GM12878 (cell line): ENCODE results near the gene GTPBP6. TPM values are rescaled to one million over a fixed set of nuclear protein-coding genes. Genes with fewer than 3 reads are reported as not detected.

Experiments
- ATAC-seq: fragments of 200-7000 bp; cut with Tn5 transposase; 3 replicates; pipeline ENCODE4 v1.9.1; 2020; ENCODE audit warnings: mild to moderate bottlenecking, moderate library complexity
- BruUV-seq: library from RNA; stranded (reverse); fragments of 400-500 nt; replicated peaks from 2 replicates; lab custom pipeline; 2021; lab: Mats Ljungman, UMichigan
- CTCF ChIA-PET: fragments of 300-600 bp; sonication (Branson Sonifier 250); formaldehyde crosslinking; extraction: SDS; loops from one replicate; lab custom pipeline; 2021; ENCODE audit warnings: inconsistent platforms; lab: Yijun Ruan, JAX
- POLR2A ChIA-PET: fragments of 350-600 bp; formaldehyde crosslinking; extraction: SDS; loops from one replicate; lab custom pipeline; 2021; ENCODE audit warnings: inconsistent platforms; lab: Charles Lee
- RAD21 ChIA-PET: fragments of 300-600 bp; sonication (Branson Sonifier 250); formaldehyde crosslinking; loops from one replicate; lab custom pipeline; 2023; ENCODE audit warnings: antibody characterized with exemption; ENCODE audit not compliant: unreplicated experiment; lab: Charles Lee
- SMC1A ChIA-PET: fragments of 300-600 bp; sonication (Branson Sonifier 250); formaldehyde crosslinking; loops from one replicate; lab custom pipeline; 2023; ENCODE audit not compliant: unreplicated experiment, uncharacterized antibody; lab: Charles Lee
- DNase-seq: peaks from one replicate; pipeline ENCODE4 v3.0.0-alpha.2; 2011; ENCODE audit warnings: low read depth, low spot score
- FAIRE-seq: peaks from 3 replicates; lab custom pipeline; 2011; peaks lifted over from hg19 to GRCh38; lab: Jason Lieb, UNC
- H2AFZ ChIP-seq: 2 replicates; pipeline ENCODE4 v1.6.0; 2011; ENCODE audit warnings: low read depth, low read length, control low read depth; ENCODE audit not compliant: control insufficient read depth
- H3K27ac ChIP-seq: 2 replicates; pipeline ENCODE4 v1.5.1; 2011; ENCODE audit warnings: control low read depth; ENCODE audit not compliant: control insufficient read depth, insufficient read depth
- H3K27me3 ChIP-seq, 2 experiments: replicated peaks in 1 of 2; 2 replicates each; pipeline versions ENCODE4 v1.6.0 to v1.6.1; 2011; ENCODE audit warnings: low read length in 1 of 2; ENCODE audit not compliant: control insufficient read depth in 2 of 2, insufficient read depth in 2 of 2
- H3K36me3 ChIP-seq, 2 experiments: 2 replicates each; pipeline ENCODE4 v1.5.1; 2011; ENCODE audit warnings: low read length in 1 of 2; ENCODE audit not compliant: control insufficient read depth in 2 of 2, insufficient read depth in 2 of 2
- H3K4me1 ChIP-seq: 2 replicates; pipeline ENCODE4 v1.6.1; 2011; ENCODE audit warnings: mild to moderate bottlenecking, low read length, moderate library complexity, mixed read lengths; ENCODE audit not compliant: control insufficient read depth, insufficient read depth
- H3K4me2 ChIP-seq: 2 replicates; pipeline ENCODE4 v1.6.0; 2011; ENCODE audit warnings: control low read depth; ENCODE audit not compliant: control insufficient read depth, insufficient read depth
- H3K4me3 ChIP-seq: fragments of 200-600 bp; sonication (generic); 2 replicates; pipeline ENCODE4 v1.5.1; 2016
- H3K79me2 ChIP-seq: 2 replicates; pipeline ENCODE4 v1.6.0; 2011; ENCODE audit warnings: low read length; ENCODE audit not compliant: control insufficient read depth, insufficient read depth
- H3K9ac ChIP-seq: 2 replicates; pipeline ENCODE4 v1.8.0; 2011; ENCODE audit warnings: low read length, control low read depth, mixed read lengths; ENCODE audit not compliant: control insufficient read depth, insufficient read depth
- H3K9me3 ChIP-seq: replicated peaks from 3 replicates; pipeline ENCODE4 v1.5.1; 2011; ENCODE audit warnings: mild to moderate bottlenecking, low read length; ENCODE audit not compliant: control insufficient read depth, insufficient read depth
- H4K20me1 ChIP-seq: 2 replicates; pipeline ENCODE4 v1.6.0; 2011; ENCODE audit not compliant: control insufficient read depth, insufficient read depth
- ASH2L ChIP-seq: fragments of 300-600, 200-600 bp; sonication (generic); IDR thresholded peaks from 2 replicates; pipeline ENCODE4 v1.6.1; 2017; ENCODE audit warnings: low read depth, mild to moderate bottlenecking, borderline replicate concordance
- ESRRA ChIP-seq: IDR thresholded peaks from 2 replicates; pipeline ENCODE4 v1.6.1; 2012; ENCODE audit warnings: mild to moderate bottlenecking, low read length, improper control_type of control experiment
- HCFC1 ChIP-seq: fragments of 150-350 bp; IDR thresholded peaks from 2 replicates; pipeline ENCODE4 v1.6.1; 2014; ENCODE audit warnings: low read length
- IKZF1 ChIP-seq: fragments of 450-650 bp; conservative IDR thresholded peaks from 2 replicates; pipeline ENCODE4 v1.6.1; 2017; ENCODE audit warnings: antibody characterized with exemption, mild to moderate bottlenecking
- IKZF2 ChIP-seq, 2 experiments: fragments of 450-650 bp; IDR thresholded peaks; 2 replicates each; pipeline ENCODE4 v1.6.1; 2017; ENCODE audit warnings: mild to moderate bottlenecking in 2 of 2, moderate library complexity in 2 of 2
- KLF5 ChIP-seq: fragments of 450-650 bp; IDR thresholded peaks from 2 replicates; pipeline ENCODE4 v1.6.1; 2014; ENCODE audit warnings: mild to moderate bottlenecking; ENCODE audit not compliant: partially characterized antibody
- MXI1 ChIP-seq: fragments of 150-350 bp; IDR thresholded peaks from 2 replicates; pipeline ENCODE4 v1.6.1; 2011; ENCODE audit warnings: low read depth, mild to moderate bottlenecking, inconsistent platforms, low read length, improper control_type of control experiment
- NFYA ChIP-seq: IDR thresholded peaks from 2 replicates; pipeline ENCODE4 v1.6.1; 2011; ENCODE audit warnings: low read depth, mild to moderate bottlenecking, low read length, improper control_type of control experiment, borderline replicate concordance
- POLR2AphosphoS5 ChIP-seq: IDR thresholded peaks from 2 replicates; pipeline ENCODE4 v1.6.1; 2011; ENCODE audit warnings: mild to moderate bottlenecking, low read length, inconsistent platforms
- RAD51 ChIP-seq: fragments of 450-650 bp; IDR thresholded peaks from 2 replicates; pipeline ENCODE4 v1.6.1; 2016; ENCODE audit warnings: moderate library complexity, mild to moderate bottlenecking, inconsistent platforms
- SMARCA5 ChIP-seq: fragments of 450-650 bp; IDR thresholded peaks from 2 replicates; pipeline ENCODE4 v1.6.1; 2017; ENCODE audit warnings: mild to moderate bottlenecking
- STAT1 ChIP-seq: fragments of 450-650 bp; conservative IDR thresholded peaks from 2 replicates; pipeline ENCODE4 v1.6.1; 2014; ENCODE audit warnings: antibody characterized with exemption, mild to moderate bottlenecking
- ZNF207 ChIP-seq: fragments of 450-650 bp; IDR thresholded peaks from 2 replicates; pipeline ENCODE4 v1.6.1; 2014; ENCODE audit warnings: antibody characterized with exemption, mild to moderate bottlenecking, borderline replicate concordance
- ZZZ3 ChIP-seq: IDR thresholded peaks from 2 replicates; pipeline ENCODE4 v1.6.1; 2011; ENCODE audit warnings: low read depth; ENCODE audit not compliant: control insufficient read depth, insufficient read length
- WGBS: methylation state at CpG from one replicate; pipeline ENCODE4 v1.1.6; 2016; ENCODE audit warnings: low lambda C conversion rate; ENCODE audit not compliant: insufficient replicate concordance, insufficient coverage; ENCODE audit errors: missing lambda C conversion rate; 5-methylcytosine and 5-hydroxymethylcytosine counted together
- in situ Hi-C: fragments of 300-500 bp; cut with MboI; formaldehyde crosslinking; loops from 9 replicates; pipeline ENCODE4 v1.14.3; 2018; ENCODE audit warnings: mixed read lengths
- intact Hi-C: fragments of 100-400 bp; cut with micrococcal nuclease; formaldehyde crosslinking; loops from one replicate; pipeline ENCODE4 v1.14.2; 2022; ENCODE audit not compliant: unreplicated experiment
- polyA plus RNA-seq, 11 experiments: library from polyadenylated mRNA; depleted of rRNA in 4 of 11; unstranded in 6 of 11; stranded (reverse) in 5 of 11; fragments of >200 nt; fragmentation: Nextera tagmentation in 4 of 11; fragmentation: Illumina TruSeq in 1 of 11; extraction: Ambion mirVana in 4 of 11; extraction: Trizol in 1 of 11; gene quantifications; 1 replicate in 1 of 11; 2 replicates in 10 of 11; pipeline versions ENCODE4 v1.2.1 to v1.2.3, GENCODE V29; 2011 to 2016; ENCODE audit warnings: inconsistent platforms in 2 of 11, missing spikeins in 2 of 11, low read depth in 1 of 11
- total RNA-seq, 4 experiments: library from RNA; depleted of rRNA in 3 of 4; stranded (reverse); fragments of >200 nt in 3 of 4; fragmentation: Illumina TruSeq in 1 of 4; extraction: Trizol in 1 of 4; gene quantifications; 2 replicates each; pipeline versions ENCODE4 v1.2.1 to v1.2.3, GENCODE V29; 2013 to 2021
- TF ChIP-seq, protein P1 (sequence below): fragments of 450-650 bp; formaldehyde crosslinking; IDR thresholded peaks from 2 replicates; pipeline ENCODE4 v1.5.0; 2022; ENCODE audit warnings: mild to moderate bottlenecking, missing genetic modification characterization
- TF ChIP-seq, protein P2 (sequence below): fragments of 450-650 bp; IDR thresholded peaks from 2 replicates; pipeline ENCODE4 v1.6.1; 2018; ENCODE audit warnings: mild to moderate bottlenecking, low read depth, moderate library complexity; ENCODE audit not compliant: partially characterized antibody
- TF ChIP-seq, protein P3 (sequence below): IDR thresholded peaks from 2 replicates; pipeline ENCODE4 v1.6.1; 2012; ENCODE audit warnings: low read depth, low read length, improper control_type of control experiment

GTPBP6 gene
- total and polyA plus RNA-seq, 10 of the 15 experiments (the other 5 are each of a cell fraction or from before 2014, with no cell fraction given), result 0.31 to 71.0 (median 21.1) TPM

DNA sequence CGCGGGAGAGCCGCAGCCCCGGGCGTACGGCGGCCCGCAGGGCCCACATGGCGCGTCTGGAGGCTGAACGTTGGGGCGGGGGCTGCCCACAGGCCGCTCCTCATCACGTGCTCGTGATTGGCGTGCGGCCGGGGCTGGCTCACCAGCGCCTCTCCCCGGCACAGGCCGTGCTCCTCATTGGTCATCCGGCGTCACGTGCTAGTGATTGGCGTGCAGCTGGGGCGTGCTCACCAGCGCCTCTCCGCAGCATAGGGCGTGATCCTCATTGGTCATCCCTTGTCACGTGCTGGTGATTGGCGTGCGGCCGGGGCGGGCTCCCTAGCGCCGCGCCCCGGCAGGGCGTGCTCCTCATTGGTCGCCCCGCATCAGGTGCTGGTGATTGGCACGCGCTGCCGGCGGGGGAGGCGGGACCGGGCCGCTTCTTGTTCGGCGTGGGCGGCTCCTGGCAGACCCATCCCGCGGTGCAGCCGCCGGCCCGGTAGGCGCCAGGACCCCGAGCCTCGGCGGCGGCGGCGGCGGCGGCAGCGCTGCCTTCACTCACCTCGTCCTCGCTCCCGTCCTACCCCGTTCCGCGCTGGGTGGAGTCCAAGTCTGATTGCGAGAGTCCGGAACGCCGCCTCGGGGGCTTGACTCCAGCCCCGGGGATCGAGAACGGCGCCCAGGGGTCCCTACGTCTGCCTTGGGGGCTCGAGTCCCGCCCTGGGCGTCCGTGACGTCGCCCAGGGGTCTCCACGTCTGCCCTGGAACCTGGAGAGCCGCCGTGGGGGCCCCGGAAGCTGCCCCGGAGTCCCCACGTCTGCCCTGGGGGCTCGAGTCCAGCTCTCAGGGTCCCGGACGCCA is at the start of gene GTPBP6 (continued):
- TF ChIP-seq RAD51 (peak; percentile 99), POLR2AphosphoS5 (peak; percentile 86), ZZZ3 (no peak)

DNA sequence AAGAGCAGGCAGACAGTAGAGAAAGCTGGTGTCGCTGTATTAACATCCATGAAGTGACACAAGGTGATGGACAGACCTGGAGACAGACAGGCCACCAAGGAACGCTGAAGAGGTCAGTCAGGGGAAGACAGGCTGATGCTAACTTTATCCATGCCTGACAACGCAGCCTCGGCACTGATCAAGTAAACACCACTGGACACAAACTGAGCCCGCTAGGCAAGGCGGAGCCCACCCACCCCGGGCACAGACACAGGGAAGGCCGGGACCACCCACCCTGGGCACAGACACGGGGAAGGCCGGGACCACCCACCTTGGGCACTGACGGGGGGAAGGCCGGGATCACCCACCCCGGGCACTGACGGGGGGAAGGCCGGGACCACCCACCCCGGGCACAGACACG is 49.3 kb upstream of the GTPBP6 start:
- FAIRE-seq, result no peak
- 88% methylated on average over 14 of the region's 17 CpGs for WGBS
- H3K27ac ChIP-seq, result no peak overlapping the region
- H2AFZ ChIP-seq, result no peak overlapping the region
- H3K9ac ChIP-seq, result no peak overlapping the region
- SMC1A ChIA-PET, result no interaction called here
- POLR2A ChIA-PET, result no interaction called here
- ATAC-seq, result no peak
- H3K79me2 ChIP-seq, result no peaks in the 10 kb centered on the region
- H3K4me3 ChIP-seq, result no peak overlapping the region
- H3K4me2 ChIP-seq, result no peak overlapping the region
- DNase-seq, result no peak
- BruUV-seq, result no TSS peak
- in situ Hi-C loops (no loop called here), intact Hi-C loops (no loop called here)
- H3K27me3 ChIP-seq, result no peaks in the 10 kb centered on the region
- H4K20me1 ChIP-seq, result no peaks in the 10 kb centered on the region
- CTCF ChIA-PET, result no interaction called here
- no peaks in the 10 kb centered on the region; the same call in 2 of the 3 replicates for H3K9me3 ChIP-seq
- H3K4me1 ChIP-seq, result no peaks in the 10 kb centered on the region
- RAD21 ChIA-PET, result no interaction called here
- TF ChIP-seq ASH2L (no peak), IKZF2 (IDR thresholded peaks at IDR 0.05) (no peak), ZNF207 (no peak), STAT1 (no peak), KLF5 (no peak), ESRRA (no peak), IKZF1 (no peak), SMARCA5 (no peak), HCFC1 (no peak), MXI1 (no peak), NFYA (no peak)
- TF ChIP-seq, protein P1, sequence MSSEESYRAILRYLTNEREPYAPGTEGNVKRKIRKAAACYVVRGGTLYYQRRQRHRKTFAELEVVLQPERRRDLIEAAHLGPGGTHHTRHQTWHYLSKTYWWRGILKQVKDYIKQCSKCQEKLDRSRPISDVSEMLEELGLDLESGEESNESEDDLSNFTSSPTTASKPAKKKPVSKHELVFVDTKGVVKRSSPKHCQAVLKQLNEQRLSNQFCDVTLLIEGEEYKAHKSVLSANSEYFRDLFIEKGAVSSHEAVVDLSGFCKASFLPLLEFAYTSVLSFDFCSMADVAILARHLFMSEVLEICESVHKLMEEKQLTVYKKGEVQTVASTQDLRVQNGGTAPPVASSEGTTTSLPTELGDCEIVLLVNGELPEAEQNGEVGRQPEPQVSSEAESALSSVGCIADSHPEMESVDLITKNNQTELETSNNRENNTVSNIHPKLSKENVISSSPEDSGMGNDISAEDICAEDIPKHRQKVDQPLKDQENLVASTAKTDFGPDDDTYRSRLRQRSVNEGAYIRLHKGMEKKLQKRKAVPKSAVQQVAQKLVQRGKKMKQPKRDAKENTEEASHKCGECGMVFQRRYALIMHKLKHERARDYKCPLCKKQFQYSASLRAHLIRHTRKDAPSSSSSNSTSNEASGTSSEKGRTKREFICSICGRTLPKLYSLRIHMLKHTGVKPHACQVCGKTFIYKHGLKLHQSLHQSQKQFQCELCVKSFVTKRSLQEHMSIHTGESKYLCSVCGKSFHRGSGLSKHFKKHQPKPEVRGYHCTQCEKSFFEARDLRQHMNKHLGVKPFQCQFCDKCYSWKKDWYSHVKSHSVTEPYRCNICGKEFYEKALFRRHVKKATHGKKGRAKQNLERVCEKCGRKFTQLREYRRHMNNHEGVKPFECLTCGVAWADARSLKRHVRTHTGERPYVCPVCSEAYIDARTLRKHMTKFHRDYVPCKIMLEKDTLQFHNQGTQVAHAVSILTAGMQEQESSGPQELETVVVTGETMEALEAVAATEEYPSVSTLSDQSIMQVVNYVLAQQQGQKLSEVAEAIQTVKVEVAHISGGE (CRISPR knock-in tag), result no peak
- TF ChIP-seq, protein P2, sequence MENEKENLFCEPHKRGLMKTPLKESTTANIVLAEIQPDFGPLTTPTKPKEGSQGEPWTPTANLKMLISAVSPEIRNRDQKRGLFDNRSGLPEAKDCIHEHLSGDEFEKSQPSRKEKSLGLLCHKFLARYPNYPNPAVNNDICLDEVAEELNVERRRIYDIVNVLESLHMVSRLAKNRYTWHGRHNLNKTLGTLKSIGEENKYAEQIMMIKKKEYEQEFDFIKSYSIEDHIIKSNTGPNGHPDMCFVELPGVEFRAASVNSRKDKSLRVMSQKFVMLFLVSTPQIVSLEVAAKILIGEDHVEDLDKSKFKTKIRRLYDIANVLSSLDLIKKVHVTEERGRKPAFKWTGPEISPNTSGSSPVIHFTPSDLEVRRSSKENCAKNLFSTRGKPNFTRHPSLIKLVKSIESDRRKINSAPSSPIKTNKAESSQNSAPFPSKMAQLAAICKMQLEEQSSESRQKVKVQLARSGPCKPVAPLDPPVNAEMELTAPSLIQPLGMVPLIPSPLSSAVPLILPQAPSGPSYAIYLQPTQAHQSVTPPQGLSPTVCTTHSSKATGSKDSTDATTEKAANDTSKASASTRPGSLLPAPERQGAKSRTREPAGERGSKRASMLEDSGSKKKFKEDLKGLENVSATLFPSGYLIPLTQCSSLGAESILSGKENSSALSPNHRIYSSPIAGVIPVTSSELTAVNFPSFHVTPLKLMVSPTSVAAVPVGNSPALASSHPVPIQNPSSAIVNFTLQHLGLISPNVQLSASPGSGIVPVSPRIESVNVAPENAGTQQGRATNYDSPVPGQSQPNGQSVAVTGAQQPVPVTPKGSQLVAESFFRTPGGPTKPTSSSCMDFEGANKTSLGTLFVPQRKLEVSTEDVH, result no peak
- TF ChIP-seq, protein P3, sequence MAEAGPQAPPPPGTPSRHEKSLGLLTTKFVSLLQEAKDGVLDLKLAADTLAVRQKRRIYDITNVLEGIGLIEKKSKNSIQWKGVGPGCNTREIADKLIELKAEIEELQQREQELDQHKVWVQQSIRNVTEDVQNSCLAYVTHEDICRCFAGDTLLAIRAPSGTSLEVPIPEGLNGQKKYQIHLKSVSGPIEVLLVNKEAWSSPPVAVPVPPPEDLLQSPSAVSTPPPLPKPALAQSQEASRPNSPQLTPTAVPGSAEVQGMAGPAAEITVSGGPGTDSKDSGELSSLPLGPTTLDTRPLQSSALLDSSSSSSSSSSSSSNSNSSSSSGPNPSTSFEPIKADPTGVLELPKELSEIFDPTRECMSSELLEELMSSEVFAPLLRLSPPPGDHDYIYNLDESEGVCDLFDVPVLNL, result no peak
- H3K36me3 ChIP-seq, result no peaks in the 10 kb centered on the region
